HG02938 (cell line): ENCODE data around the gene LIAS.
"Not testable (repeated sequence)": the region's sequence is repeated elsewhere in the genome, so short reads cannot be mapped to it uniquely, and the experiment has no call there.

Source experiments
- ATAC-seq: cut with Tn5 transposase; IDR thresholded peaks from one replicate; pipeline ENCODE4 v1.9.1; 2021; ENCODE audit warnings: mild to moderate bottlenecking, moderate library complexity; ENCODE audit not compliant: unreplicated experiment

LIAS gene

DNA sequence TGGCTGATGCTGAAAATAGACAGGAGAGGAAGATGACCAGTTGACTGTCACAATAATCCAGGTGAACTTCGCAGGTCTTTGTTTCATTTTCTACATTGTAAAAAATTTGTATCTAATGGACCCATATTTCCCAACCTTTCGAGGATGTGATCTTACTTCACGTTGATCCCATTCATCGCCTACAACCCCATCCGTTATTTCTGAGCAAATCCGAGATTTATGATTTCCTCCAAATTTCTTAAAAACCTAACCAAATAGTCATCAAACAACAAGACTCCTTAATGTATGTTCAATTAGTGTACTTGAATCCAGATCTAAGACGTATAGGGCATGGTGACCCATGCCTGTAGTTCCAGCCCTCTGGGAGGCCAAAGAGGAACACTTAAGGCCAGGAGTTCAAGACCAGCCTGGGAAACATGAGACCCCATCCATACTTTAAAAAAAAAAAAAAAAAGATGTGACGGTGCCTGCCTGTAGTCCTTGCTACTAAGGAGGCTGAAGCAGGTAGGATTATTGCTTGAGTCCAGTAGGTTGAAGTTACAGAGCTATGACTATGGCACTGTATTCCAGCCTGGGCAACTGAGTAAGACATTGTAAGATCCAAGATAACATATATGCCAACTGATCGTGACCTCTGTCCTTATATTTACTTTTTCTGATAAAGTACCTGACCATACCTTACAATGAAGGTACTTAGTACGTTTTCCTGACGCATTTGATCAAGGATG lies 5.8 kb upstream of the LIAS start:
- no peak for ATAC-seq

DNA sequence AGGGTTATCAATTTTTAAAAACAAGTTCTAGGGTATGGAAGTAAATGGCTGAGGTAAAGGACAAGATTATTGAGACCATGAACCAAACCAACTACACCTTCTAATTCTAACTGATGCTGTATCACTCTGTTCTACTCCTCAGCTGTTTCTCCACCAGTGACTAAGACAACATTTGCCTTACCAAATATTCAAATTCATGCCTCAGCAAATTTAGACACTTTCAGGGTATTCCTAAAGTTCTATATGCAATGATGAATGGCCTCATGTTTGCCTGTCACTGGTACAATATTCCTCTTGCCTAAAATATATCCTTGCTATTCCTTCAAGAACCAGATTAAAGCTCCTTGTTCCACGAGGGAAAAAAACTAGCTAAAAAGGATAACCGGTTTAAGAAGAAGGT lies 5.1 kb upstream of the LIAS start:
- no peak for ATAC-seq

- no peak for ATAC-seq
Measured at GRCh38 chr4:39455486-39455885, 3.4 kb upstream of the LIAS start.

GRCh38 chr4:39456946-39457763 lies 1.7 kb upstream of the LIAS start:
- no peak for ATAC-seq

GRCh38 chr4:39458161-39458504 lies 723 bp upstream of the LIAS start:
- not testable (repeated sequence) for ATAC-seq

GRCh38 chr4:39464886-39465501 lies 6.1 kb downstream of the LIAS start:
- ATAC-seq, result no peak

GRCh38 chr4:39466747-39467146 lies 7.9 kb downstream of the LIAS start:
- no peak for ATAC-seq

DNA sequence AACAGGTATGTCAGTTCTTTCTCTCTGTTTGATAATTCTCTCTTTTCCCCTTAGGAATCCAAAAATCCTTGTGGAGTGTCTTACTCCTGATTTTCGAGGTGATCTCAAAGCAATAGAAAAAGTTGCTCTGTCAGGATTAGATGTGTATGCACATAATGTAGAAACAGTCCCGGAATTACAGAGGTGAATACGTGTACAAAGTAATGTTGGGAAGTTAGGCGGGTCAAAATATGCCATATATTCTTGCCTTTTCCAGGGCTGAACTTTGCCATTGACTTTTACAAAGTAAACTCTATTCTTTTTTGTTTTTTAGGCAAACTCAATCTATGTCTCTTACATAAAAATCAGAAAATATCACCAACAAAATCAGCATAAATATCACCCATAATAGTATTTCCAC lies 8.6 kb downstream of the LIAS start:
- no peak for ATAC-seq

DNA sequence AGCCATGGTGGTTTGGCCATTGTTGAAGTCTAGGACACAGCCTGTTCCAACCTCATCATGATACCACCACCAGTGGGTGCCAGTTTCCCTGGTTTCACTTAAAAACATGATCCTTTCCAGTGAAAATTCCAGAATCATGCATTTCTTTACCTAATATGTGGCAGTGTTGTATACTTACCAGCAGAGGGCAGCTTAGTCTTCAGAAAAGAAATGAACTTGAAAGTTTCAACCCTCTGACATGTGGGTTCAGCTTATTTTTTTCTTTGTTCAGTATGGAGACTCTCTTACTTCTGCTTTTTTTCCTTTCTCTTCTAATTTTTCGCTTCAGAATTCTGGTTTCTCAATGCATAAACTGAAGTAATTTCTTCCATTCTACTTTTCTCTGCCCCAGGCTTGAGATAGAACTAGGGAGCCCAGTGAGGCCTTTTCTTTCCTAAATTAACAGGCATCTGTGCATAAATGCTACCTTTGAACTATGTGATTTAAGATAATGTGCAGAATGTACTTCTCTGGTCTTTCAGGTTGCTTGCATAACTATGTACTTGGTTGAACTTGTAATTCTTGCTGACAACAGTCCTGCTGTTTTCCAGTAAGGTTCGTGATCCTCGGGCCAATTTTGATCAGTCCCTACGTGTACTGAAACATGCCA lies 10.7 kb downstream of the LIAS start:
- peak; percentile 85 for ATAC-seq

GRCh38 chr4:39470402-39470801 lies 11.5 kb downstream of the LIAS start:
- no peak for ATAC-seq

- no peak for ATAC-seq
Measured at GRCh38 chr4:39472396-39472795, 13.5 kb downstream of the LIAS start.

GRCh38 chr4:39476187-39476895 lies 17.5 kb downstream of the LIAS start:
- no peak for ATAC-seq

- no peak for ATAC-seq
Measured at GRCh38 chr4:39480251-39480650, 21.4 kb downstream of the LIAS start.

GRCh38 chr4:39480902-39481695 lies 22.2 kb downstream of the LIAS start:
- no peak for ATAC-seq

DNA sequence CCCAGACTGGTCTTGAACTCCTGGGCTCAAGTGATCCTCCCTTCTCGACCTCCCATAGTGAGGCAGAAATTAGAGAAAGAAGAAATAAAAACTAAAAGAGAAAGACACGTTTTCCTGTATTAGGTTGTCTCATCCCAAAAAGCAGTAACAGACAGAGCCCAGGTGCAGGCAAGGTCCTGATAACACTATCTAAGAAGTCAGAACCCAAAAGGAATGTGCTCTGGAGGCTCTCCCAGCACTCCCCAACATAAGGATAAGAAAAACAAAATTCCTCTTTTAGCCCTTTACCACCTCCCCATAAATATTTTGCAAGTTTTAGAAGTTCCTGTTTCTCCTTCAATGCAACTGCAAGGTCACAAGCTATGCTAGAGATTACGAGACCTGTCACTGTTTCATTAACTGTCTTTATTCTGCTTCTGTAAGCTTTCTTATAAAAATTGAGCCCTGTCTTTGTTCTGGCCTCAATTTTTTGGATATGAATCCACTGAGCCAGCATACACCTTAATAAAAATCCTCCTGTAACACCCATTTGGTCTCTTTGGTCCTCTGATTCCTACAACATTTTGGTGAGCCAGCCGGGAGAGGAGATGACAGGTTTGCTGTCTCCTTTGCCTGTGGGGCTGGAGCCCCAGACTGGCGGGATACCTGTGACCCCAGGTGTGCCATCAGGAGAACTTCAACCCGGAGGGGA lies 25.9 kb downstream of the LIAS start:
- no peak for ATAC-seq

DNA sequence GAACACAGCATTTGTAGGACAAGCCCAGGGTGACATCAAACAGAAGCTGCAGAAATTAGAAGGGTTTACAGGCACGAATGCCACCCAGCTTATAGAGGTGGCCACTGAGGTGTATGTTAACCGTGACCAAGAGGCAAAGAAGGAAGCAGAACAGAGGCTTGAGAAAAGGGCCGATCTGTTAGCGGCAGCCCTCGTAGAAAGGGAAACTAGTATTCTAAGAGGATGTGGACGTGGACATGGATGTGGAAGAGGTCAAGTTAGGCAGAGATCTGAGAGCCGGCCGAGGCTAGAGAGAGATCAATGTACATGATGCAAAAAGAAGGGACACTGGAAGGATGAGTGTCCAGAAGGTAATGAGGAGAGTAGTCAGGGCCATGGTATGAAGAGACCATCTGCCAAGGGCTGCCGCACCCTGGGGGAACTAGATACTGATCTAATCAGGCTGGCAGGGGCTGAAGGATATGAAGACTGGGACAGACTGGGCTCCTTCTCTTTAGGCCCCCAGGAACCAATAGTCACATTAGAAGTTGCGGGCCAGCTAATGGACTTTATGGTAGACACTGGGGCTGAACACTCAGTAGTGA lies 27.5 kb downstream of the LIAS start:
- no peak for ATAC-seq

GRCh38 chr4:39490322-39490721 lies 31.5 kb downstream of the LIAS start:
- no peak for ATAC-seq

DNA sequence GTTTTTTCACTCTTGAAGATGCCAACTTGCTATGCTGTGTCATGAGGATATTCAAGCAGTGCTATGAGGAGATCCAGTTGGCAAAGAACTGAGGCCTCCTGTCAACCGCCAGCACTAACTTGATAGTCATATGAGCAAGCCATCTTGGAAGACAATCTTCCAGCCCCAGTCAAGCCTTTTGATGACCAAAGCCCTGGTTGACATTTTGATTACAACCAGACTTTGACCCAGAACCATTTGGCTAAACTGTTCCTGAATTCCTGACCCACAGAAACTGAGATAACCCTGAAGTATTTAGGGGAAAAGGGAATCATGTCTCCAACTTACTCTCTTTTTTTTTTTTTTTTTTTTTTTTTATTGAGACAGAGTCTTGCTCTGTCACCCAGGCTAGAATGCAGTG lies 35.5 kb downstream of the LIAS start:
- no peak for ATAC-seq
